Hepatocyte (in vitro differentiated cells): Measurements from ENCODE around the gene CLIP2.

Source experiments
- EZH2 ChIP-seq: fragments of 200-600 bp; sonication (generic); IDR thresholded peaks from 2 replicates; pipeline ENCODE4 v1.6.1; 2016; ENCODE audit warnings: antibody characterized with exemption, mild to moderate bottlenecking, borderline replicate concordance
- TF ChIP-seq, protein P1 (sequence below): fragments of 200-600 bp; sonication (generic); IDR thresholded peaks from 2 replicates; pipeline ENCODE4 v1.5.1; 2016; ENCODE audit warnings: antibody characterized with exemption, mild to moderate bottlenecking; ENCODE audit not compliant: poor library complexity

GRCh38 chr7:74338366-74339108 lies 49.3 kb downstream of the CLIP2 start:
- TF ChIP-seq, protein P1, sequence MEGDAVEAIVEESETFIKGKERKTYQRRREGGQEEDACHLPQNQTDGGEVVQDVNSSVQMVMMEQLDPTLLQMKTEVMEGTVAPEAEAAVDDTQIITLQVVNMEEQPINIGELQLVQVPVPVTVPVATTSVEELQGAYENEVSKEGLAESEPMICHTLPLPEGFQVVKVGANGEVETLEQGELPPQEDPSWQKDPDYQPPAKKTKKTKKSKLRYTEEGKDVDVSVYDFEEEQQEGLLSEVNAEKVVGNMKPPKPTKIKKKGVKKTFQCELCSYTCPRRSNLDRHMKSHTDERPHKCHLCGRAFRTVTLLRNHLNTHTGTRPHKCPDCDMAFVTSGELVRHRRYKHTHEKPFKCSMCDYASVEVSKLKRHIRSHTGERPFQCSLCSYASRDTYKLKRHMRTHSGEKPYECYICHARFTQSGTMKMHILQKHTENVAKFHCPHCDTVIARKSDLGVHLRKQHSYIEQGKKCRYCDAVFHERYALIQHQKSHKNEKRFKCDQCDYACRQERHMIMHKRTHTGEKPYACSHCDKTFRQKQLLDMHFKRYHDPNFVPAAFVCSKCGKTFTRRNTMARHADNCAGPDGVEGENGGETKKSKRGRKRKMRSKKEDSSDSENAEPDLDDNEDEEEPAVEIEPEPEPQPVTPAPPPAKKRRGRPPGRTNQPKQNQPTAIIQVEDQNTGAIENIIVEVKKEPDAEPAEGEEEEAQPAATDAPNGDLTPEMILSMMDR = no peak
- TF ChIP-seq EZH2 = no peak
